ENCODE data around the gene ARHGAP35.

DNA sequence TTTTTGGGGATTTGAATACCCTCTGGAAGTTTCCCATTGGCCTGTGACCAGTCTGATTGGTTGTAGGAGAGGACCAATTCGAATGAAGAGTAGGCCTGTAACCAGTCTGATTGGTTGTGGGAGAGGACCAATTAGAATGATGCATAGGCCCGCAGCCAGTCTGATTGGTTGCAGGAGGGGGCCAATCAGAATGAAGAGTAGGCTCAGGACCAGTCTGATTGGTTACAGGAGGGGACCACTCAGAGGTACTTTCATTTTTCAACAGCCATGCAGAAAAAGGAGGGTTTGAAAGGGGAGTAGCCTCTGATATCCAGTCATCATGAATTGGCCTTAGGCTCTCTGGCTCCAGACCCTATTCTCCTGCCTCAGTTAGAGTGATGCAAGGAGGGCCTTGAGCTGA is 42.0 kb upstream of the ARHGAP35 start:
- TF ChIP-seq POLR2A (IDR thresholded peaks at IDR 0.05; ENCODE audit: low read length) (no peak), GATA1 (IDR thresholded peaks at IDR 0.05; ENCODE audit: low read depth, low read length) (no peak)
